Measurements from ENCODE around the gene CAB39L. TPM values are rescaled to one million over a fixed set of nuclear protein-coding genes. Genes with fewer than 3 reads are reported as not detected.

Gene CAB39L
- polyA plus RNA-seq, 1 donor from 2014 or later, result 40.3 TPM

- H3K27ac ChIP-seq (ENCODE audit: low read length), result no peak overlapping the region
- no peaks in the 10 kb centered on the region for H3K79me2 ChIP-seq (replicated peaks; ENCODE audit: insufficient read depth, low read length)
- H3F3A ChIP-seq (ENCODE audit: insufficient read depth, low read length, poor library complexity, severe bottlenecking), result no peaks in the 10 kb centered on the region
- TF ChIP-seq SMC3 (conservative IDR thresholded peaks at IDR 0.05; ENCODE audit: poor library complexity) (no peak), MXI1 (conservative IDR thresholded peaks at IDR 0.05; ENCODE audit: poor library complexity, severe bottlenecking) (no peak), RAD21 (conservative IDR thresholded peaks at IDR 0.05) (no peak), TAF1 (IDR thresholded peaks at IDR 0.05; ENCODE audit: low read depth) (no peak), EP300 (conservative IDR thresholded peaks at IDR 0.05; ENCODE audit: poor library complexity, severe bottlenecking) (no peak), EZH2 (IDR thresholded peaks at IDR 0.05; ENCODE audit: borderline replicate concordance, insufficient read depth, low read length, poor library complexity, severe bottlenecking) (no peak)
- TF ChIP-seq, protein P1, sequence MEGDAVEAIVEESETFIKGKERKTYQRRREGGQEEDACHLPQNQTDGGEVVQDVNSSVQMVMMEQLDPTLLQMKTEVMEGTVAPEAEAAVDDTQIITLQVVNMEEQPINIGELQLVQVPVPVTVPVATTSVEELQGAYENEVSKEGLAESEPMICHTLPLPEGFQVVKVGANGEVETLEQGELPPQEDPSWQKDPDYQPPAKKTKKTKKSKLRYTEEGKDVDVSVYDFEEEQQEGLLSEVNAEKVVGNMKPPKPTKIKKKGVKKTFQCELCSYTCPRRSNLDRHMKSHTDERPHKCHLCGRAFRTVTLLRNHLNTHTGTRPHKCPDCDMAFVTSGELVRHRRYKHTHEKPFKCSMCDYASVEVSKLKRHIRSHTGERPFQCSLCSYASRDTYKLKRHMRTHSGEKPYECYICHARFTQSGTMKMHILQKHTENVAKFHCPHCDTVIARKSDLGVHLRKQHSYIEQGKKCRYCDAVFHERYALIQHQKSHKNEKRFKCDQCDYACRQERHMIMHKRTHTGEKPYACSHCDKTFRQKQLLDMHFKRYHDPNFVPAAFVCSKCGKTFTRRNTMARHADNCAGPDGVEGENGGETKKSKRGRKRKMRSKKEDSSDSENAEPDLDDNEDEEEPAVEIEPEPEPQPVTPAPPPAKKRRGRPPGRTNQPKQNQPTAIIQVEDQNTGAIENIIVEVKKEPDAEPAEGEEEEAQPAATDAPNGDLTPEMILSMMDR (IDR thresholded peaks at IDR 0.05; ENCODE audit: poor library complexity, severe bottlenecking), result no peak
- no peaks in the 10 kb centered on the region for H3K9me3 ChIP-seq (ENCODE audit: low read length)
- no peak overlapping the region for H3K4me2 ChIP-seq (ENCODE audit: low read length)
- no peaks in the 10 kb centered on the region for H3K27me3 ChIP-seq (ENCODE audit: insufficient read depth, low read depth, low read length)
- H3K9me2 ChIP-seq (ENCODE audit: insufficient read depth, low read length), result no peaks in the 10 kb centered on the region
- H3K4me3 ChIP-seq (ENCODE audit: low read length), result no peak overlapping the region
- H4K20me1 ChIP-seq (ENCODE audit: insufficient read depth), result no peaks in the 10 kb centered on the region
- no peaks in the 10 kb centered on the region for H3K36me3 ChIP-seq (ENCODE audit: insufficient read depth, low read length)
- H3K9ac ChIP-seq (ENCODE audit: low read length), result no peak overlapping the region
- H2AFZ ChIP-seq (ENCODE audit: low read depth, low read length), result no peak overlapping the region
Observed at GRCh38 chr13:49279112-49279511, 164.8 kb downstream of the CAB39L start.

DNA sequence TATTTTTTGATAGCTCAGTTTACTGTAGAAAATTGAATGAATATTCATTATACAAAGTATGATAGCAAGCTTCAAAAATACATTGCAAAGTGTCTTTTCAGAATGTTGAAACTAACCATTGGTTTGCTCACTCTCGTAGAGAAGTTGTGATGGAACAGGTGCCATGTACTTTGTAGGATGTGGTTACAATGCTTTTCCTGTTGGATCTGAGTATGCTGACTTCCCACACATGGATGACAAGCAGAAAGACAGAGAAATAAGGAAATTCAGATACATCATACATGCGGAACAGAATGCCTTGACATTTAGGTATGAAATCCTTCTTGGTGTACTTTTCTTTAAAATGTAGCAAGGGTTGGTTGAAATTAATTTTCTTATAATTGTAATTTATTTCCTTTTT lies 165.7 kb downstream of the CAB39L start:
- Histone ChIP-seq H3K79me2 (replicated peaks; ENCODE audit: insufficient read depth, low read length) (no peaks in the 10 kb centered on the region), H3K27ac (ENCODE audit: low read length) (no peak overlapping the region), H3K36me3 (ENCODE audit: insufficient read depth, low read length) (no peaks in the 10 kb centered on the region), H3K4me2 (ENCODE audit: low read length) (no peak overlapping the region), H3K9me3 (ENCODE audit: low read length) (no peaks in the 10 kb centered on the region), H3K27me3 (ENCODE audit: insufficient read depth, low read depth, low read length) (no peaks in the 10 kb centered on the region), H4K20me1 (ENCODE audit: insufficient read depth) (no peaks in the 10 kb centered on the region), H3F3A (ENCODE audit: insufficient read depth, low read length, poor library complexity, severe bottlenecking) (no peaks in the 10 kb centered on the region), H2AFZ (ENCODE audit: low read depth, low read length) (no peak overlapping the region), H3K4me3 (ENCODE audit: low read length) (no peak overlapping the region), H3K9me2 (ENCODE audit: insufficient read depth, low read length) (no peaks in the 10 kb centered on the region), H3K9ac (ENCODE audit: low read length) (no peak overlapping the region)
- TF ChIP-seq POLR2AphosphoS5 (IDR thresholded peaks at IDR 0.05) (no peak), EZH2 (IDR thresholded peaks at IDR 0.05; ENCODE audit: borderline replicate concordance, insufficient read depth, low read length, poor library complexity, severe bottlenecking) (no peak), TAF1 (IDR thresholded peaks at IDR 0.05; ENCODE audit: low read depth) (no peak), SMC3 (conservative IDR thresholded peaks at IDR 0.05; ENCODE audit: poor library complexity) (no peak), RAD21 (conservative IDR thresholded peaks at IDR 0.05) (no peak), MXI1 (conservative IDR thresholded peaks at IDR 0.05; ENCODE audit: poor library complexity, severe bottlenecking) (no peak), EP300 (conservative IDR thresholded peaks at IDR 0.05; ENCODE audit: poor library complexity, severe bottlenecking) (no peak)
- TF ChIP-seq, protein P2, sequence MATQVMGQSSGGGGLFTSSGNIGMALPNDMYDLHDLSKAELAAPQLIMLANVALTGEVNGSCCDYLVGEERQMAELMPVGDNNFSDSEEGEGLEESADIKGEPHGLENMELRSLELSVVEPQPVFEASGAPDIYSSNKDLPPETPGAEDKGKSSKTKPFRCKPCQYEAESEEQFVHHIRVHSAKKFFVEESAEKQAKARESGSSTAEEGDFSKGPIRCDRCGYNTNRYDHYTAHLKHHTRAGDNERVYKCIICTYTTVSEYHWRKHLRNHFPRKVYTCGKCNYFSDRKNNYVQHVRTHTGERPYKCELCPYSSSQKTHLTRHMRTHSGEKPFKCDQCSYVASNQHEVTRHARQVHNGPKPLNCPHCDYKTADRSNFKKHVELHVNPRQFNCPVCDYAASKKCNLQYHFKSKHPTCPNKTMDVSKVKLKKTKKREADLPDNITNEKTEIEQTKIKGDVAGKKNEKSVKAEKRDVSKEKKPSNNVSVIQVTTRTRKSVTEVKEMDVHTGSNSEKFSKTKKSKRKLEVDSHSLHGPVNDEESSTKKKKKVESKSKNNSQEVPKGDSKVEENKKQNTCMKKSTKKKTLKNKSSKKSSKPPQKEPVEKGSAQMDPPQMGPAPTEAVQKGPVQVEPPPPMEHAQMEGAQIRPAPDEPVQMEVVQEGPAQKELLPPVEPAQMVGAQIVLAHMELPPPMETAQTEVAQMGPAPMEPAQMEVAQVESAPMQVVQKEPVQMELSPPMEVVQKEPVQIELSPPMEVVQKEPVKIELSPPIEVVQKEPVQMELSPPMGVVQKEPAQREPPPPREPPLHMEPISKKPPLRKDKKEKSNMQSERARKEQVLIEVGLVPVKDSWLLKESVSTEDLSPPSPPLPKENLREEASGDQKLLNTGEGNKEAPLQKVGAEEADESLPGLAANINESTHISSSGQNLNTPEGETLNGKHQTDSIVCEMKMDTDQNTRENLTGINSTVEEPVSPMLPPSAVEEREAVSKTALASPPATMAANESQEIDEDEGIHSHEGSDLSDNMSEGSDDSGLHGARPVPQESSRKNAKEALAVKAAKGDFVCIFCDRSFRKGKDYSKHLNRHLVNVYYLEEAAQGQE (IDR thresholded peaks at IDR 0.05; ENCODE audit: borderline replicate concordance), result no peak
- TF ChIP-seq, protein P1 (IDR thresholded peaks at IDR 0.05; ENCODE audit: poor library complexity, severe bottlenecking), result no peak
